Stimulated activated CD8-positive, alpha-beta memory T cell treated with anti-CD3 and anti-CD28 coated beads, Interleukin-7, amount 100 ng/mL, for 1 hour (primary cell): ENCODE measurements around the gene RAB11FIP4.
A peak's percentile ranks its signal among the peaks of the same experiment; 100 is the strongest.
"Not testable (repeated sequence)": the region's sequence is repeated elsewhere in the genome, so short reads cannot be mapped to it uniquely, and the experiment has no call there.

Source experiments
- DNase-seq, 2 donors: peaks; one replicate each; pipeline ENCODE4 v3.0.0-alpha.2; 2020; ENCODE audit warnings: low read depth in 2 of 2

RAB11FIP4 gene

DNA sequence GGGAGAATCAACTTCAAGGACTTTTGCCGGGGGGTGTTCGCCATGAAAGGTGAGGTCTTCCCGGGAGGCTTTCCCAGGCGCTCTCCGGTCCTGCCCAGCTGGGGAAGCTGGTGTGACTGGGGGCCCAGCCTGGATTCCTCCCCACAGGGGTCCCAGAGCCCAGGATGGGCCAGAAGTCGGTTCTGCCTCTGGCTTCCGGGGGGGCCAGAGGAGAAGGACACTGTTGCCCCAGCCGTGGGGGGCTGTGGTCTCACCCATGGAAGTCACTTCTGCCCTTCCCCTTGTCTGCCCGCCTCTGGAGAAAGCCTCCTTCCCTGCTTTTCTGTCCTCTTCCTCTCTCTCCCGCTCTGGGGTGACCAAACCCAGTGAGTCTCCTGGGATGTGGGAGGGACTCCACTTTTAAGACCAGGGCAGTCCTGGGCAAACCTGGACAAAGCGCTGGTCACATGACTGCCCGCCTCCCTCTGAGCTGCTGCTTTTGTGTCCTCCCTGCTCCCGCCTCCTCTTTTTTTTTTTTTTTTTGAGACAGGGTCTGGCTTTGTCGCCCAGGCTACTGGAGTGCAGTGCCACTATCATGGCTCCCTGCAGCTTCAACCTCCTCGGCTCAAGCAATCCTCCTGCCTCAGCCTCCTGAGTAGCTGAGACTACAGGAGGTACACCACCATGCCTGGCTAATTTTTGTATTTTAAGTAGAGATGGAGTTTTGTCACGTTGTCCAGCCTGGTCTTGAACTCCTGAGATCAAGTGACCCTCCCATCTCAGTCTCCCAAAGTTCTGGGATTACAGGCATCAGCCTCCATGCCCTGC lies 40.6 kb downstream of the RAB11FIP4 start:
- no peak for DNase-seq

DNA sequence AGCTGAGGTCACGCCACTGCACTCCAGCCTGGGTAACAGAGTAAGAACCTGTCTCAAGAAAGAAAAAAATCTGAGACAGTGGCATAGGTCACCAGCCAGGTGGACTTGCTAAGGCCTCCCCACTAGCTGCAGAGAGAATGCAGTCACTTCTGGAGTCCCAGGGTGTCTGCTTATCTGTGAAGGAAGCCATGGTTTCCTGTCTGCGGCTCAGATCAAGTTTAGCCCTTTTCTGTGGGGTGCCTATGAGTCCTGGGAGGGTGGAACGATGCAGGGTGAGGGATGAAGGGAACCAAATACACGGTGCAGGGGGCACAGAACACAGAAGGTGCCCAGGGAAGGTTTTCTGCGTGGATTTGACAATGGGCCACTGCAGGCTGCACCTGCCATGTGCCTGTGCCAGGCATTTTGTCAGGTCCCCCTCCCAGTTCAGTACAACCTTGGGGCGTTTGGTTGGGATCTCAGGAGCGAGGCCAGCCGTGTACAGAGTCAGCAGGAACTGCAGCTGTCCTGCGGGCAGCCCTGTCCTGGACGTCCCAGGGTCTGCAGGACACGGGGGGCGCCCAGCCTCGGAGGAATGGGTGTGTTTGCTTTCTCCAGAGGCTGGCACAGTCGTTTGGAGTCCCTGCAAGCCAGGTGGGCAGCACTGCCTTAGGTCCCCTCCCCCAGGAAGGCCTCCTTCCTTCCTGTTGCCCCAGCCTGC lies 41.8 kb downstream of the RAB11FIP4 start:
- DNase-seq = peak; percentile 2 to 15

DNA sequence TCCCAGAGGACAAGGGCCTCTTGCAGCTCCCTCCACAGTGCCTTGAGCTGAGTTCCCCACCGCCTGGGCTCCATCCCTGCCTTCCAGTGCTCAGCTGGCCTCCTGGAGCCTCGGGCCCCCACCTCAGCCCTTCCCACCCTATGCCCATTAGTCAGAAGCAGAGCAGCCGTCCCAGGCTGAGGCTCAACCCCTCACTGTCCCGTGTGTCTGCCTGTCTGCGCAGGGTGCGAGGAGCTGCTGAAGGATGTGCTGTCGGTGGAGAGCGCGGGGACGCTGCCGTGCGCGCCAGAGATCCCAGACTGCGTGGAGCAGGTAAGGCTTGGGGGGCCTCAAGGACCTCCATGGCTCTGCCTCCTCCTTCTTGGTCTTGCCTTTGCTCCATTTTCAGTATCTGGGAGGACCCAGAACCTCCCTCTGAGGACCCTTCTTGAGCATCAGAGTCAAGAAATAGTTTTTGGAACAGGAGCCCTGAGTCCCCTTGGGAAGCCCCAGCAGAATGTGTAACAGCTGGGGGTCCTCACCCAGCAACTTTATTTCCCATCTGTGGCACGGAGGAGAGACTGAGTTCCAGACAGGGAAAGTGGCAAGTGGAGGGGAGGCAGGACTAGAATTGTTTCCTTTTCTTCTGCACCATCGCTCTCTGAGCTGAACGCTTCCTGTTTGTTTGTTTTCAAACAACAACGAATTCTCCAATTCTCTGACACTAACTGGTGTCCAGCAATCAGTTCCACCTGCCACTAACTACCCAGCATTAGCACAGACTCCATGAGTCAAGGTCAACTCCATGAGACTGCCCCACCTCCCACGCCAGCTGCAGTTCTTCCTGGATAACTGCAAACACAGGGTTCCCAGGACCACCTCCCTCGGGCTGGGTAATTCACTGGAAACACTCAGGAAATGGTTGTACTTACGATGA lies 42.6 kb downstream of the RAB11FIP4 start:
- DNase-seq = no peak

DNA sequence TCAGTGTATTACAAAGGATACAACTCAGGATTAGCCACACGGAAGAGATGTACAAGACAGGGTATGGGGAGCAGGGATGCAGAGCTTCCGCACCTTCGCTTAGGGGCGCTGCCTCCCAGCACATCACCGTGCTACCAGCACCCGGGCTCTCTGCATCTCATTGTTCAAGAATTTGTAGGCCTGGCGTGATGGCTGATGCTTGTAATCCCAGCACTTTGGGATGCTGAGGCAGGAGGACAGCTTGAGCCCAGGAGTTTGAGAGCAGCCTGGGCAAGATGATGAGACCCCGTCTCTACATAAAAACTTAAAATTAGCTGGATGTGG lies 43.2 kb downstream of the RAB11FIP4 start:
- no peak for DNase-seq

DNA sequence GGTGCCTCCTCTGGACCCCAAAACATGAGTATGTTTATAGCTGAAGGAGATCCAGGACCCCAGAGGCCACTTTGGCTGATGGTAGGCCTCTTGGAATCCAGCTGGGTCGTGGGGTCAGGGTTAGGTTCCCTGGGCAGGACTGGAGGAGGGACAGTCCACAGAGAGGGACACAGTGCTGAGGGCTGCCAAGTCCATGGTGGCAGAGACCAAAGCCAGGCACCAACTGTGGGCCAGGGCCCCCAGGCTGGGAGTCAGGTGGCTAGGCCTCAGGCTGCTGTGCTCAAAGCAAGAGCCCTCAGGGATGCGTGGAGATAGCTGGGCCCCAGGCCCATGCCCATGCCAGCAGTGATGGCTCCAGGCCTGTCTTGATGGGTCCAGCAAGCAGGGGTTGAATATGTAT lies 44.1 kb downstream of the RAB11FIP4 start:
- DNase-seq = no peak

DNA sequence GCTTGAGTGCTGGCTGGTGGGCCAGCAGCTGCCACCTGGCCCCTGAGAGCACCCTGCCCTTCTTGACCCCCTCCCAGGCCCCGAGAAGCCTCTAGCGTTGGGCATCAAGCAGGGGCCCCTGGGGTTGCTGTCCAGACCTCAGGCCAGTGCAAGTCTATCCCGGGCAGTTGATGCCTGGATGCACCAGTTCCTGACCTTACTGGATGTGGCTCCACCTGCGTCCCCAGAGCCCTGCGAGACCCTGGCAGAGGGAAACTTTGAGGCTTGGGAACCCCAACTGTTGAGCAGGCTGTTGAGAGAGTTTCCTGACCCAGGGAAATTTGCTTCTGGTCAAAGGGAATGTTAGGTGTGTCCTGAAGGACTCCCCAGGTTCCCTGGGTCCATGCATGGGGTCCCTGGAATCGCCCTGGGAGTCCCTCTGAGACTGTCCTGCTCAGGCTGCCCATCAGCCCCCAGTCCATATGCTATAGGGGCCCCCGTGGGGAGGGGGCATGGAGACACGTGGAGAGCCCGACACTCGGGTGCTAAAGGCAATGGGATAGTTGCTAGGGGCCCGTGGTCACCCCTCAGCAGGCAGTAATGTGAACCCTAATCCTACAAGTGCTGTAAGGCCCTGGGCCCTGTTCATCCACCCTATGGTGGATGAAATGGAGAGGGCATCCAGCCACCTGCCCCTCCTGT lies 46.4 kb downstream of the RAB11FIP4 start:
- DNase-seq = no peak

DNA sequence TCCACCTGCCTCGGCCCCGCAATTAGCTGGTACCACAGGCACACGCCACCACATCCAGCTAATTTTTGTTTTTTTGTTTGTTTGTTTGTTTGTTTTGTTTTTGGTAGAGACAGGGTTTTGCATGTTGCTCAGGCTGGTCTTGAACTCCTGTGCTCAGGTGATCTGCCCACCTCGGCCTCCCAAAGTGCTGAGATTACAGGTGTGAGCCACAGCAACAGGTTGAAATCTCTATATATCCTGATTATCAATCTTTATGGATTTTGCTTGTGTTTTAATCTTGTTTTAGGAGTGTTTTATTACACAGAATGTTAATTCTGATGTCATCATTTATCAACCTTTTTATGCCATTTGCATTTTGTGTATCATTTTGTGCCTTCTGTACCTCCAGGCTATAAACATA lies 48.2 kb downstream of the RAB11FIP4 start:
- DNase-seq = no peak

DNA sequence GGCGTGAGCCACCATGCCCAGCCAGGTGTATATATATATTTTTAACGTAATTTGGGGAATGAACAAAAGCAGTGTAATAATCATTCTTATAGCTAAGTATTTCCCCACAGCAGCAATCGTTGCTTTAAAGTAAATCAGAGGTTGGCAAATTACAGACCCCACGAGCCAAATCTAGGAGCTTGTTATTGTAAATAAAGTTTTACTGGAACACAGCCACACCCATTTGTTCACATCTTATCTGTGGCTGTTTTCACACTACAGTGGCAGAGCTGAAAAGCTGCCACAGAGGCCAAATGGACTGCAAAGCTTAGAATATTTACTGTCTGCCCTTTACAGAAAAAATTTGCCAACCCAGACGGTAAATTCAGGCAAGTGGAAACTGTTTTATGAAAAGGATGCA lies 50.8 kb downstream of the RAB11FIP4 start:
- DNase-seq = no peak

DNA sequence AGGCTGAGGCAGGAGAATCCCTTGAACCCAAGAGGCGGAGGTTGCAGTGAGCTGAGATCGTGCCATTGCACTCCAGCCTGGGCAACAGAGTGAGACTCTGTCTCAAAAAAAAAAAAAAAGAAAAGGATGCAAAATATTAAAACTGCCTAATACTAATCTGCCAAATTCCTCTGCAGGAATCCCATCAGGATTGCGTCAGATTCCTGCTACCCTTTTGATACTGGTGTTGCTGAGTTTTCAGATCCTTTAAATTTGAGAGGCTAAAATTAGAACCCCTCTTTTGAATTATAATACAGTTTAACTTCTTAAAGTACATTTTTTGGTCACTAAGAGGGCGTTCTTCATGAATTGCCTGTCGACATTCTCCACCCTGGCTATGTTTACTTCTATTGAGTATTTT lies 51.4 kb downstream of the RAB11FIP4 start:
- not testable (repeated sequence) for DNase-seq

DNA sequence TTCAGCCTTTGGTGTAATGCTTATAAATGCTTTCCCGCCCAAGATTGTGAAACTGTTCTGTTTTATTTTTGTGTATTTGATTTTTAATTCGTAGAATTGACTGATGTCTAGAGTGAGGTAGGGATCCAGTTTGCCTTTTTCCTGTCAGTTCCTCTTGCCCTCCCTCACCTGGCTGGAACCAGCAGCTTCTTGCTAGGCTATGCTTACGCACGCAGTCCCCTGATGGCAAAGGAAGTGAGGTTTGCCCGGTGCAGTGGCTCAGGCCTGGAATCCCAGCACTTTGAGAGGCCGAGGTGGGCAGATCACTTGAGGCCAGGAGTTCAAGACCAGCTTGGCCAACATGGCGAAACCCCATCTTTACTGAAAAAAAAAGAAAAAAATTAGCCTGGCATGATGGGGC lies 51.9 kb downstream of the RAB11FIP4 start:
- DNase-seq = no peak

DNA sequence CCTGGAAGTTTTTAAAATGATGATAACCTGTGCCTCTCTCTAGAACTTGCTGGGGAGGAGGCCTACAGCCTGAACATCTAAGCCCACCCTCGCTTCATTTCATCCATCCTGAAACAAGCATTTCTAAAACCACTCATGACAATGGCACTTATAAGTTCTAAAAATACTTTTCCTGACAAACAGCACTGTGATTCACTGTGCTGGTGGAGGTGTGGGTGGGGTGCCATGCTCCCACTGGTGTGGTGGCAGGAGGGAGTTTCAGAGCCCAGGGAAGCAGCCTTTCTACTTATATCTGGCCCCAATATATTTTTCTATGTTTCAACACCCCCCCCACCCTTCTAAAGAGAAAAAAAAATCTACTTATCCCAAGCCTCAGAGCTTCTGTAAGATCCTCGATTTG lies 52.6 kb downstream of the RAB11FIP4 start:
- DNase-seq = no peak

DNA sequence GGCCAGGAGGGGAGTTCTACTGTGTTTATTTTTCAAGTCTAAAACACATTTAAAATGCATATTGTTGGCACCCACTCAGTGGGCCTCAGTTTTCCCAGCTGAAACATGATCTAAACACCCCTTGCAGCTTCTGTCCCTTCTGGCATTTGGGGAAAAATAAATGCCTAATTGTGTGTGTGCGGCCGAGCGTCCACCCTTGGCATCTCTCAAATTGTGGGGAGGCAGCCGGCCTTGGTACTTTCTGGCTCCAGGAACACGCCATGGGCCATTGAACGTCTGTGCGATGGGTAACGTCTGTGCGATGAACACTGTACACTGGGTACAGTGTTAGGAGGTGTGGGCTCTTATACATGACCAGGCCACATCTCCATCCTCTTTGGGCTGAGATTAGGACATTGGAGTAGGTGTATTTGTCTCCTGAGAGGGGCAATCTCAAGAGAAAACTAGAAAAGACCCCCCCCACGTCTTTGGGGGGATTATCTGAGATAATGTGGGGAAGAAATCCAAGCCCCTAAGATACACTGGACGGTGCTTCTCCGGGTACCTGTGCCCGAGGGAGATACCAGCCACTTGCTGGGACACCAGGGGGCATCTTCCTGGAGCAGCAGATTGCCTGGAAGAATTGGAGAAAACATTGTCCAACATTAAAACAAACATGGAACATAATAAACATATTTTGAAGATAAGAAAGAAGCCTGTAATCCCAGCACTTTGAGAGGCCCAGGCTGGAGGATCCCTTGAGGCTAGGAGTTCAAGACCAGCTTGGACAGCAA lies 54.9 kb downstream of the RAB11FIP4 start:
- DNase-seq = no peak

DNA sequence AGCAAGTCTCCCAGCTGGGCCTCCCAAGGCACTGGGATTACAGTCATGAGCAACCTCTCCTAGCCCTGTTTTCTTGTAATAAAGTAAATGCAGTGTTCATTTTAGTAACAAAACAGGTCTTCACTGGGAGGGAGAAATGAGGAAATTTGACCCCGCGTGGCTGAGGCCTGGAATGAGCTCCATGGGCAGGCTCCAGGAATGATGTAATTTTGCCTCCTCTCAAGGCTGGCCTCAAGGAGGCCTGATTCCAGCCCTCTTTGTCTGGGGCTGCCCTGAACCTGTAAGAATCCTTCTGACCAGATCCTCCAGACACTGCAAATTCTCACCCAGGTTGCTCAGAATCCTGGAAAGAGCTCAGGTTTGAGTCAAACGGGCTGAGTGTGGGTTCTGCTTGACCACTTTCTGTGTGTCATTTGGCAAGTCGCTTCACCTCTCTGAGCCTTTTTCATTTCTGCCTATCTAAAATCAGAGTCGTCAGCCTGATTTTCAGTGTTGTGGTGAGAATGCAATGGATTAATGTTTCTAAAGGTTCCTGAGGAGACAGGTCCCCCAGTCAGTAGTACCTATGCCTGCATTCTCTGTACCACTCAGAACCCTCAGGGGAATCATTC lies 57.1 kb downstream of the RAB11FIP4 start:
- DNase-seq = no peak

DNA sequence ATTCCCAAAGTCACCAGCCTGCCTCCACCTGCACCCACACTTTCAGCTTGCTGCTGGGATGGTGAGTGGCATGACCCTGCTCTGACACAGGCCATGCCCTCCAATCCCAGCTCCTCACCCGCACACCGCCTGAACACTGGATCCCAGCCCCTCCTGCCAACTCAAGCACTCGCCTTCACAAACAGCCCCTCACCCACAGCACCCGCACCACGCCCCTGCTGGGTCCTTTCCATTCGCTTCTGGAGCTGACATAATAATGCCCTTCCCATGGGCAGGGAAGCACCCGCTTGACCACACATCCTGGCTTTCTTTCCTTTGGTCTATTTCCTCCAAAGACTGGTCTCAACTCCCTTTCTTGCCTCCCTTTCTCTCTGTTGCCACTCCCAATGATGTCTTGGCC lies 57.6 kb downstream of the RAB11FIP4 start:
- DNase-seq = no peak

DNA sequence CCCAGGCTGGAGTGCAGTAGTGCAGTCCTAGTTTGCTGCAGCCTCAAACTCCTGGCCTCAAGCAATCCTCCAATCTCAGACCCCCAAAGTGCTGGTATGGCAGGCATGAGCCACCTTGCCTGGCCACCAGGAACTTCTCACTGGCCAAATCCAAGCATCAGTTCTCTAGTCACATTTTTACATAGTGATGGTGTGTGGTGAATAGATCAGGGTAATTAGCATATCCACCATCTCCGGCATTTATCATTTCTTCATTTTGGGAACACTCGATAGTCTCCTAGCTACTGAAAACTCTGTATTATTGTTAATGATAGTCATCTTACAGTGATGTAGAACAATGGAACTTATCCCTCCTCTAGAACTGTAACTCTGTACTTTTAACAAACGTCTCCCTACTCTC lies 58.3 kb downstream of the RAB11FIP4 start:
- no peak for DNase-seq

DNA sequence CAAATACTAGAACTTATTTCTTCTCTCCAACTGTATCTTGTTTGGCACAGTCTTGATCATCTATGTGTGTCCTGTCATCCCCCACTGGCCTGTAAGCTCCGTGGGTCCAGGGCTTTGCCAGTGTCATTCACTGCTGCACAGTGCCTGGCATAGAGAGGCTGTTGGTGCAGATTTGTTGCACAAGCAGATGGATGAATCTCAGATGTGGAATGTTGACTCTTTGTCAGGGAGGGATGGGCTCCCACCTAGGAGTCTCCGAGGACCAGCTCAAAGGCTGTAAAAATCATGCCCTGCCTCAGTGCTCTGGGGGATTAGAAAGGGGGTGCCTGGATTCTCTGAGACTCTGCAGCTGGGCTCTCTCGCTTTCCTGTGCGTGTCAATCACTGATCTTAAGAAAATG lies 60.6 kb downstream of the RAB11FIP4 start:
- no peak for DNase-seq

DNA sequence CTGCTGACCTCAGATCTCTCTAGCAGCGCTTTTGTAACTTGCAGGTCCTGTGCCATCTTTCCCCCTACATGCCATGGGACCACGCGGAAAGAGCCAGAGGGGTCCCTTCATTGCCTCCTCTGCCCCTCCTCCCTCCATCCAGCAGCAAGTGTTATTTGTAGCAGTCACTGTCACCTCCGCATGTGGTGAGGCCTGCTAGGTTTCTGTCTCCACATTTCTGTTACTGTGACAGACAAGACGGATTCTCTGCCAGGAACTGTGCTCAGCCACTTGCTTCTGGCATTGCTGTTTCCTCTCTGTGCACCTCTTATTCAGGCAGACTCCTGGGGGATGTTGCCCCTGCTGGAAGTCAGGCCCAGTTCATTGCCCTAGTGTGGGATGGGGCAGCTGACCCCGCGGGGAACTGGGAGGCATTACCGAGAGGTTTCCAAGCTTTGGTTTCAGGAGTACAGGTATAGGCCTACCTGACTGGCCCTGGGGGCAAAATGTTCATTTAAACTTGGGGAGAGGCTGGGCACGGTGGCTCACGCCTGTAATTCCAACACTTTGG lies 61.2 kb downstream of the RAB11FIP4 start:
- DNase-seq = no peak

DNA sequence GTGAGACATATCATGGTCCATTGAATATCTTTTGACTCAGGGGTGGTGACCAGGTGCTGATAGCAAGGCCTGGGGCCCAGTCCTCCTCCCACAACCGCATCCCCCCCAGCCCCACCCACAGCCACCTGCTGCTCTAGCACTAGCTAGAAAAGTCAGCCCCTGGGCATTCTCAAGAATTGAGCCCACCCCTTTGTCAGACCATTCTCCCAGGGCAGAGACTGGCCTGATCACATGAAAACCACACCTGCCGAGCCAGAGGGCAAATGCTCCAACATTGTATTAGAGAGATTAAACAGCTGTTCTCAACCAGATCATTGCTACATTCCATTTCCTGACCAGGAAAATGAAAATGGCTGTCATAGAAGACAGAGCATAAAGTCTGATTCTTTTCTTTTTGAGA lies 62.4 kb downstream of the RAB11FIP4 start:
- DNase-seq = no peak

DNA sequence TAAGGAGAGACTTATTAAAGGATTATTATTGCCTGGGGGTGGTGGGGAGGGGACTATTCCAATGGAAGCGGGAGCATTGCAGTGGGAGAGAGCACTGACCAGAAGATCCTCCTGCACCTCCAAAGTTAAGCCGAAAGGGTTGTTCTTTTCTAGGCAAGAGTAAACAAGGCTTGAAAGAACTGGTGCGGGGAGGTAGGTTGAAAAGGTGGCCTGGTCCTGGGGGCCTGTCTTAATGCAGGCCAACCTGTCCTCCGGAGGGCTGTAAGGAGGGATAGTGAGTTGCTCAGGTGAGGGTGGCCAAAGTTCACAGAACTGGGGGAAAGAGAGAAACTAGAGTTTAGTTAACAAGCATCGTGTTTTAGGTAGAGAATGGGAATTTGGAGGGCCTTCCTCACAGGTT lies 65.3 kb downstream of the RAB11FIP4 start:
- DNase-seq = no peak
